Mucosa of gallbladder (tissue), 1 donor: ENCODE measurements around the gene NTN5. TPM values are rescaled to one million over a fixed set of nuclear protein-coding genes. Genes with fewer than 3 reads are reported as not detected.
A peak's percentile ranks its signal among the peaks of the same experiment; 100 is the strongest.

ENCODE experiments used
- DNase-seq: peaks from one replicate; pipeline ENCODE4 v3.0.0-alpha.2; 2020; ENCODE audit warnings: low spot score
- total RNA-seq: library from RNA; stranded (reverse); gene quantifications from one replicate; pipeline ENCODE4 v1.2.1, GENCODE V29; 2021
- donor health status: DM: no; HTN: no; CAD: no.

Gene NTN5
- total RNA-seq, 1 donor from 2014 or later = 0.46 TPM

DNA sequence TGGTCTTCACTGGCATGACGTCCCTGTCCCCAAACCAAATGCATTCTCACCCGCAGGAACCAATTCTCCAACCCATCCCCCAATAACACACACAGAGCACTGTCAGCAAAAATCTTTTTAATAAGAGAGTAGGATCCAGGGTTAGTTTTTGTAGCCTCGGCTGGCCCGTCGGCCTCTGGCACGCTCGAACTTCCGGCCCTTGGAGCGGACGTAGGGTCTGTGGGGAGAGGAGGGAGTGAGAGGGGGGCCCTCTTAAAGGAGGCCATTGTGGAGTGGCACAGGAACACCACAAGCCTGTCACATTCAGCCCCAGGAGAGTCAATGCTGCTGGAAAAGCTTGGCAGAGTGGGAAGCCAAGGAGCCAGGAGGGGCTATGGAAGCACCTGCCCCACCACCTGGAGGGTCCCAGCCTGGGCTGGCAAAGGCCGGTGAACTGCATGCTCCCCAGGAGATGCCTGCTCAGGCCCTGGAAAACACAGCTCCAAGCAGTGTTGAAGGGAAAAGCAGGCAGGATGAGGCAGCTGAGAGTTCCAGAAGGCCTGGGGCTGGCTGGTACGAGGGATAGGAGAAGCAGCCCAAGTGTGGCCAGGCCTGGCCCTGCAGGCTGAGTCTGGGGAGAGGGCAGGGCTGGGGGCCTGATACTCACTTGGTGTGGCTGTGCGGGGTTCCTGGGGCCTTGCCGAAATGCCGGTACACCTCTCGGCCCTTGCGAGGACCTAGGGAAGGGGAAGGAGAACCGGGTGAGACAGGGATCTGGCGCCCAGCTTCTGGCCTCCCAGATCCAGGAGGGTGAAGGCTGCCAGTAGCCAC, 57.4 kb downstream of the NTN5 start:
- DNase-seq = no peak

DNA sequence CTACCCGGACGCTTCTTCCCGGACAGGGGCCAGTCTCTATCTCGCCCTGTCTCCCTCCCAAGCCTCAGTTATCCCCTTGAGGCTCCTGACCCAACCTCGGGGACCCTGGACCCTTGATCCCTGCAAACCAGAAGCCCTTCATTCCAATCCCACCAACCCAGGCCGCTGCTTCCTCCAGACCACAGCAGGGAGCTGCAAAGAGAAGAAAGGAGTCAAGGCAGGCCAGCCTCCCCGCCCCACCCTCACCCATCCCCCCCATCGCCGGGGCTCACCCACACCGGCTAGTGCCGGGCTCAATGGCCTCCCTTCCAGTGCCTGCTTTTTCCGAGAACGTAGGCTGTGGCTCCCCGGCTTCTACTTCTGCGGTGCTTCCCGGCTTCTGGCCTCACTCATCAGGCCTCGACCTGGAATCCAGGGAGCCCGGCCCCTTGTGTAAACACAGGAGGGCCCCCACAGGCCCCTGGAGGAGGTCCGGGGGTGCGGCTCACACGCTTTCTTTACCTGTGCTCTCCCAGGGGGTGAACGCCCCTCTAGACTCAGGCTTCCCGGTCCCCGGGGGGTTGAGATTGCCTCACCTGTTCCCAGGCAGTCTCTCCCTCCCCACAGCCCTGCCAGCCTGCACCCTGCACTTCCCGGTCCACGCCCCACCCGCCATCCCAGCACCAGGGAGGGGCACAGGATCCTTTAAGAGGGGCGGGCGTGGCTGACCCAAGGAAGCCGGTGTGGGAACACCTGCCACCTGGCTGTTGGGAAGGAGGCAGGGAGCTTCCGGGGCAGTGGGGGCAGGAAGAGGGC, 58.2 kb downstream of the NTN5 start, which contains the start of gene FAM83E:
TSS of gene FAM83E (minus strand) at position 641 of the 795 bp plus-strand sequence. CDS start 1,704 bp downstream, outside the sequence.
- peak; percentile 89 for DNase-seq

DNA sequence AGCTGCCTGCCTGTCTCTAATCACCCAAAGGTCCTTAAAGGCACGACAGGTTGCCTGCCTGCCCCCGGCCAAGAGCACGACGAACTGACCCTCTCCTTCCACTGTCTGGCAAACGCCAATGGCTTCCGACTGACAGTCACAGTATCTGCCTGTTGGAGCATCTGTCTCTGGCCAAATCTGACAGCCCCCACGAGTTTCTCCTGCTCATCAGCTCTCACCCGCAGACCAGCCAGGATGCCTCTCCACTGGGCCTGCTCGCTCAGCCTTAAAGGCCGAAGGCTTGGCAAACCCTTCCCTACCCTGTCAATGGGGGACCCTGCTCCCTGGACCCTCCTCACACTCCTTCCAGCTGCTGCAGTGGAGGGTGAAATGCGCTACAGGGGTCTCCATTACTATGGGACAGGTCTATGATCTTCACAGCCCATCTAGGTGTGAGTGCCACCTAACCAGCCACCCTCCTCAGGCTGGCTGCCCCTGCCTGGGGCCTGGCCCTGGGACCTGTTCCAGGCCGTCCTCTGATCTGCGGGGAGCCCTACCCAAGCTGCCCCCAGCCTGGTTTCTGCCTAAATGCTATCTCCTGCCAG, 58.9 kb downstream of the NTN5 start:
- DNase-seq = no peak

DNA sequence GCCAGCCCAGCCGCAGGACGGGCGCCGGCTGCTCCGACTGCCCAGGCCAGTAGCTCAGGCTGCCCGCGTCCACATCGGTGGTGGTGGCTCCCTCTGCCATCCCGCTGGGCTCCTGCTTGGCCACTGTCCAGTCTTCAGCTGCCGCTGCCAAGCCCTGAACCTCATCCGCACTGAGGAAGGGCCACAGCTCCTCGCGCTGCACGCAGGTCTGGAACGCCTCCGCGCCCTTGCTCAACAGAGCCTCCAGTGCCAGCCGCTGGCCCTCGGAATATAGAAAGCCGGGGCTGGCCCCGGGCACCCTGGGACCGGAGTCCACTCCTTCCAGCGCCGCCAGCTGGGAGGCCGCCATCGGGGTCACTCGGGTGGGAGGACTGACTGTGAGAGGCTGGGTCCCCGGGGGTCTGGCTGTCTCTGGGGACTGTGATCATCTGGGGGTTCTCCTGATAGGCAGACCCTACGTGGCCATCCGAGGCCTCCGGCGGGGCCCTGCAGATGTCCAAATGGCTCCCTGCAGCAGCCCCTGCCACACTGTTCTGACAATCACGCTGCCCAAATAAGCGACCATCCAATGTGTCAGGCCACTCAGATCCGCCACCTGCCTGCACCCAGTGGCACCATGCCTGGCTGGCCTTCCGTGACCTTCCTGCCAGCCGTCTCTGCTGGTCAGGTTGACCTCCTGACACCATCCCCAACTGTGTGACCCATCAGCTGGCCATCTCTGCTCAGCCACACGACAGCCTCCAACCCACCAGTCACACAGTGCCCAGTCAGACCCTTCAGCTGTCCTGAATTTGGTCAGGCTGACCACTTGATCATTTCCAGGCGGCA, 59.6 kb downstream of the NTN5 start:
- peak; percentile 72 for DNase-seq

DNA sequence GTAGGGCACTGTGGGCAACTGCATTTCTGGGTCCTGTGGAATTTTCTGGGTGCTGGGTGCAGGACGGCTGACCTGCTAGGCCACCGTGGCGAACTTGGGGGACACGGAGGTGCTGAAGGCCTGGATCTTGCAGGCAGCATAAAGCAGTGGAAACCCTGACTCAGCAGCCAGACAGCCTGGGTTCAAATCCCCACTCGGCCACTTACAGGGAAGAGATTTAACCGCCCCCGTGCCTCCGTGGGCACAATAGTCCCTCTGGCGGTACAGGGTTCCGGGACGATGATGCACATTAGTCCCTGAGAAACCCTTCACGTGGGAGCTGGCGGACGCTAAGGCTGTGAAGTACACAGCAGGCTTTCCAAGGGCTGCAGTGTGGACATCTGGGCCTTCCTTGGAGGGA, 60.9 kb downstream of the NTN5 start:
- no peak for DNase-seq

Other genes with a start within 250 kb of the NTN5 start
- gene GRWD1, start 227.0 kb downstream of the NTN5 start, total RNA-seq = 27.6 TPM
- 1.0 TPM for gene KCNJ14, start 217.4 kb downstream of the NTN5 start, total RNA-seq
- gene CYTH2, start 203.6 kb downstream of the NTN5 start, total RNA-seq = 141 TPM
- 21.0 TPM for gene LMTK3, start 161.2 kb downstream of the NTN5 start, total RNA-seq
- 13.1 TPM for gene SULT2B1, start 120.8 kb downstream of the NTN5 start, total RNA-seq
- not detected for gene SPACA4, start 66.3 kb downstream of the NTN5 start, total RNA-seq
- 143 TPM for gene FAM83E, start 57.9 kb downstream of the NTN5 start, total RNA-seq
- gene RPL18, start 53.8 kb downstream of the NTN5 start, total RNA-seq = 1,057 TPM
- gene SPHK2, start 53.5 kb downstream of the NTN5 start, total RNA-seq = 51.8 TPM
- 39.9 TPM for gene DBP, start 35.6 kb downstream of the NTN5 start, total RNA-seq
- gene CA11, start 26.8 kb downstream of the NTN5 start, total RNA-seq = 46.2 TPM
- gene FUT2, start 23.0 kb upstream of the NTN5 start, total RNA-seq = 78.1 TPM
- gene MAMSTR, start 46.7 kb upstream of the NTN5 start, total RNA-seq = 1.6 TPM
- gene RASIP1, start 67.6 kb upstream of the NTN5 start, total RNA-seq = 13.1 TPM
- 0.20 TPM for gene IZUMO1, start 73.9 kb upstream of the NTN5 start, total RNA-seq
- 1.0 TPM for gene FUT1, start 79.6 kb upstream of the NTN5 start, total RNA-seq
- gene FGF21, start 82.5 kb upstream of the NTN5 start, total RNA-seq = not detected
- 56.3 TPM for gene BCAT2, start 138.0 kb upstream of the NTN5 start, total RNA-seq
- gene HSD17B14, start 163.5 kb upstream of the NTN5 start, total RNA-seq = 10.6 TPM
- gene PLEKHA4, start 195.6 kb upstream of the NTN5 start, total RNA-seq = 18.9 TPM
- gene PPP1R15A, start 199.4 kb upstream of the NTN5 start, total RNA-seq = 42.7 TPM
- gene TULP2, start 225.7 kb upstream of the NTN5 start, total RNA-seq = 0.75 TPM
- gene NUCB1, start 227.3 kb upstream of the NTN5 start, total RNA-seq = 292 TPM